K562 (cell line): Measurements from ENCODE around the gene ULK3. TPM values are rescaled to one million over a fixed set of nuclear protein-coding genes. Genes with fewer than 3 reads are reported as not detected.
A peak's percentile ranks its signal among the peaks of the same experiment; 100 is the strongest.

ENCODE experiments used
- CC2D1A ChIP-seq: fragments of 450-650 bp; IDR thresholded peaks from 2 replicates; pipeline ENCODE4 v1.6.1; 2017; ENCODE audit warnings: mild to moderate bottlenecking
- CREB5 ChIP-seq: fragments of 250-450 bp; sonication (Bioruptor Pico); IDR thresholded peaks from 2 replicates; pipeline ENCODE4 v1.5.0; 2020; ENCODE audit warnings: mild to moderate bottlenecking
- E2F4 ChIP-seq: sonication (generic); formaldehyde crosslinking; IDR thresholded peaks from 2 replicates; pipeline ENCODE4 v1.8.0; 2022; ENCODE audit warnings: mild to moderate bottlenecking, low read depth, missing genetic modification reagents
- FUS ChIP-seq: fragments of 200-400 bp; formaldehyde crosslinking; optimal IDR thresholded peaks from 2 replicates; pipeline ENCODE3; 2017; ENCODE audit warnings: low read depth, low read length
- HDAC6 ChIP-seq: IDR thresholded peaks from 2 replicates; pipeline ENCODE4 v1.6.1; 2012; ENCODE audit warnings: low read depth, mild to moderate bottlenecking, control low read depth, inconsistent platforms, low read length, moderate library complexity
- MLX ChIP-seq, 2 experiments: fragments of 450-650 bp in 1 of 2; sonication (generic) in 1 of 2; formaldehyde crosslinking; conservative IDR thresholded peaks; 2 replicates each; pipeline versions ENCODE4 v1.4.0 to v1.8.1; 2020 to 2022; ENCODE audit warnings: mild to moderate bottlenecking in 1 of 2, missing genetic modification reagents in 1 of 2
- PHTF2 ChIP-seq: fragments of 250-450 bp; sonication (Bioruptor Pico); IDR thresholded peaks from 2 replicates; pipeline ENCODE4 v1.5.0; 2021; ENCODE audit warnings: mild to moderate bottlenecking
- PURB ChIP-seq: sonication (generic); formaldehyde crosslinking; IDR thresholded peaks from 2 replicates; pipeline ENCODE4 v1.9.0; 2021; ENCODE audit warnings: low read depth, mild to moderate bottlenecking, missing genetic modification reagents
- SPI1 ChIP-seq: IDR thresholded peaks from 2 replicates; pipeline ENCODE4 v1.6.1; 2011; ENCODE audit warnings: low read depth, low read length, control low read depth, borderline replicate concordance
- ZBTB49 ChIP-seq: sonication (generic); formaldehyde crosslinking; IDR thresholded peaks from 2 replicates; pipeline ENCODE4 v1.8.0; 2022; ENCODE audit warnings: missing genetic modification reagents, mild to moderate bottlenecking, borderline replicate concordance
- polyA plus RNA-seq, 8 experiments: library from polyadenylated mRNA; depleted of rRNA in 4 of 8; stranded (reverse) in 5 of 8; unstranded in 3 of 8; fragments of >200 nt; fragmentation: Nextera tagmentation in 2 of 8; fragmentation: Illumina TruSeq in 1 of 8; extraction: Ambion mirVana in 2 of 8; extraction: Trizol in 1 of 8; gene quantifications; 2 replicates each; pipeline versions ENCODE4 v1.2.1 to v1.2.3, GENCODE V29; 2011 to 2014; ENCODE audit warnings: inconsistent platforms in 1 of 8, missing spikeins in 1 of 8
- total RNA-seq, 7 experiments: library from RNA; depleted of rRNA in 6 of 7; stranded (reverse); fragments of >200 nt in 6 of 7; fragmentation: Illumina TruSeq in 2 of 7; extraction: Trizol in 2 of 7; gene quantifications; 2 replicates each; pipeline versions ENCODE4 v1.2.1 to v1.2.3, GENCODE V29; 2011 to 2021; ENCODE audit warnings: low replicate concordance in 1 of 7
- TF ChIP-seq, protein P1 (sequence below), 2 experiments: fragments of 450-650 bp in 1 of 2; sonication (generic) in 1 of 2; formaldehyde crosslinking in 1 of 2; IDR thresholded peaks; 2 replicates each; pipeline versions ENCODE4 v1.7.1 to v1.9.0; 2016 to 2022; ENCODE audit warnings: inconsistent platforms in 1 of 2, mild to moderate bottlenecking in 1 of 2, missing genetic modification reagents in 1 of 2

Gene ULK3
- total and polyA plus RNA-seq, 9 of the 15 experiments (the other 6 are each of a cell fraction or from before 2014, with no cell fraction given): 0.68 to 68.0 (median 34.9) TPM

GRCh38 chr15:74873036-74873755 is 30.2 kb upstream of the ULK3 start, which contains the start of gene SCAMP2 (continued):
- TF ChIP-seq, protein P1, sequence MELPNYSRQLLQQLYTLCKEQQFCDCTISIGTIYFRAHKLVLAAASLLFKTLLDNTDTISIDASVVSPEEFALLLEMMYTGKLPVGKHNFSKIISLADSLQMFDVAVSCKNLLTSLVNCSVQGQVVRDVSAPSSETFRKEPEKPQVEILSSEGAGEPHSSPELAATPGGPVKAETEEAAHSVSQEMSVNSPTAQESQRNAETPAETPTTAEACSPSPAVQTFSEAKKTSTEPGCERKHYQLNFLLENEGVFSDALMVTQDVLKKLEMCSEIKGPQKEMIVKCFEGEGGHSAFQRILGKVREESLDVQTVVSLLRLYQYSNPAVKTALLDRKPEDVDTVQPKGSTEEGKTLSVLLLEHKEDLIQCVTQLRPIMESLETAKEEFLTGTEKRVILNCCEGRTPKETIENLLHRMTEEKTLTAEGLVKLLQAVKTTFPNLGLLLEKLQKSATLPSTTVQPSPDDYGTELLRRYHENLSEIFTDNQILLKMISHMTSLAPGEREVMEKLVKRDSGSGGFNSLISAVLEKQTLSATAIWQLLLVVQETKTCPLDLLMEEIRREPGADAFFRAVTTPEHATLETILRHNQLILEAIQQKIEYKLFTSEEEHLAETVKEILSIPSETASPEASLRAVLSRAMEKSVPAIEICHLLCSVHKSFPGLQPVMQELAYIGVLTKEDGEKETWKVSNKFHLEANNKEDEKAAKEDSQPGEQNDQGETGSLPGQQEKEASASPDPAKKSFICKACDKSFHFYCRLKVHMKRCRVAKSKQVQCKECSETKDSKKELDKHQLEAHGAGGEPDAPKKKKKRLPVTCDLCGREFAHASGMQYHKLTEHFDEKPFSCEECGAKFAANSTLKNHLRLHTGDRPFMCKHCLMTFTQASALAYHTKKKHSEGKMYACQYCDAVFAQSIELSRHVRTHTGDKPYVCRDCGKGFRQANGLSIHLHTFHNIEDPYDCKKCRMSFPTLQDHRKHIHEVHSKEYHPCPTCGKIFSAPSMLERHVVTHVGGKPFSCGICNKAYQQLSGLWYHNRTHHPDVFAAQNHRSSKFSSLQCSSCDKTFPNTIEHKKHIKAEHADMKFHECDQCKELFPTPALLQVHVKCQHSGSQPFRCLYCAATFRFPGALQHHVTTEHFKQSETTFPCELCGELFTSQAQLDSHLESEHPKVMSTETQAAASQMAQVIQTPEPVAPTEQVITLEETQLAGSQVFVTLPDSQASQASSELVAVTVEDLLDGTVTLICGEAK (IDR thresholded peaks at IDR 0.05): 0 out of 2 replicates have a peak, but pooled peaks have one; percentile 51
- TF ChIP-seq, protein P1 (CRISPR knock-in tag; IDR thresholded peaks at IDR 0.05): no peak
- TF ChIP-seq SPI1 (no peak), MLX (CRISPR knock-in tag; conservative IDR thresholded peaks at IDR 0.05) (no peak), CREB5 (CRISPR knock-in tag) (no peak), PURB (CRISPR knock-in tag) (no peak), ZBTB49 (CRISPR knock-in tag) (no peak), E2F4 (CRISPR knock-in tag) (no peak), PHTF2 (CRISPR knock-in tag) (no peak), FUS (no peak), HDAC6 (no peak), CC2D1A (no peak)
